SU-DHL-6 (cell line): Measurements from ENCODE around the gene IRF2.

Experiments used
- H2AFZ ChIP-seq: fragments of 200-600 bp; sonication (generic); 2 replicates; pipeline ENCODE4 v1.6.1; 2014; ENCODE audit warnings: low read depth, mild to moderate bottlenecking, moderate library complexity, mixed read lengths, antibody characterized with exemption, low read length; ENCODE audit not compliant: severe bottlenecking
- H3F3A ChIP-seq: fragments of 200-600 bp; shearing (Covaris generic); 2 replicates; pipeline ENCODE4 v1.6.0; 2016; ENCODE audit warnings: antibody characterized with exemption, mild to moderate bottlenecking; ENCODE audit not compliant: insufficient read depth
- H3K27ac ChIP-seq: fragments of 200-600 bp; sonication (generic); 2 replicates; pipeline ENCODE4 v1.5.1; 2016; ENCODE audit warnings: low read depth, mild to moderate bottlenecking, low read length, moderate library complexity, mixed read lengths
- H3K27me3 ChIP-seq: fragments of 200-600 bp; sonication (generic), shearing (Covaris generic); 2 replicates; pipeline ENCODE4 v1.6.0; 2014; ENCODE audit warnings: mild to moderate bottlenecking, low read length
- H3K36me3 ChIP-seq: fragments of 200-600 bp; sonication (generic); 2 replicates; pipeline ENCODE4 v1.6.1; 2014; ENCODE audit warnings: mild to moderate bottlenecking, low read length, mixed read lengths
- H3K4me2 ChIP-seq: fragments of 300-600, 200-600 bp; shearing (Covaris generic), sonication (generic); 2 replicates; pipeline ENCODE4 v1.6.0; 2014; ENCODE audit warnings: low read length, low read depth, mild to moderate bottlenecking; ENCODE audit not compliant: poor library complexity, severe bottlenecking
- H3K4me3 ChIP-seq: fragments of 200-600 bp; sonication (generic); 2 replicates; pipeline ENCODE4 v1.5.1; 2014; ENCODE audit warnings: antibody characterized with exemption, low read length, mild to moderate bottlenecking, mixed read lengths; ENCODE audit not compliant: insufficient read depth, poor library complexity, severe bottlenecking
- H3K79me2 ChIP-seq: fragments of 200-600 bp; sonication (generic); 2 replicates; pipeline ENCODE4 v1.6.1; 2014; ENCODE audit warnings: mild to moderate bottlenecking, low read length, moderate library complexity; ENCODE audit not compliant: insufficient read depth
- H3K9ac ChIP-seq: fragments of 200-600 bp; sonication (generic); 2 replicates; pipeline ENCODE4 v1.7.0; 2014; ENCODE audit warnings: mild to moderate bottlenecking, low read length
- H3K9me2 ChIP-seq: fragments of 200-600 bp; sonication (generic); replicated peaks from 2 replicates; pipeline ENCODE4 v1.6.1; 2014; ENCODE audit warnings: low read length; ENCODE audit not compliant: insufficient read depth
- H3K9me3 ChIP-seq: fragments of 200-600 bp; sonication (generic); 2 replicates; pipeline ENCODE4 v1.6.1; 2014; ENCODE audit warnings: low read length, mixed read lengths; ENCODE audit not compliant: insufficient read depth
- H4K20me1 ChIP-seq: fragments of 200-600 bp; sonication (generic); 2 replicates; pipeline ENCODE4 v1.6.1; 2014; ENCODE audit warnings: low read depth, mild to moderate bottlenecking, antibody characterized with exemption, low read length, moderate library complexity, mixed read lengths
- EZH2phosphoT487 ChIP-seq: fragments of 200-600 bp; sonication (generic), shearing (Covaris generic); conservative IDR thresholded peaks from 2 replicates; pipeline ENCODE4 v1.6.1; 2018; ENCODE audit warnings: mild to moderate bottlenecking, antibody characterized with exemption, low read length, moderate library complexity, mixed read lengths
- TF ChIP-seq, protein P1 (sequence below): fragments of 200-600 bp; sonication (generic); IDR thresholded peaks from one replicate; pipeline ENCODE4 v1.5.1; 2017; ENCODE audit warnings: antibody characterized with exemption, mild to moderate bottlenecking, low read length, moderate library complexity; ENCODE audit not compliant: insufficient read depth, poor library complexity, severe bottlenecking

The IRF2 gene

GRCh38 chr4:184513802-184514120 is 39.4 kb upstream of the IRF2 start:
- Histone ChIP-seq H3K36me3 (no peaks in the 10 kb centered on the region), H3K4me2 (no peak overlapping the region), H3K4me3 (no peak overlapping the region), H3K27me3 (no peaks in the 10 kb centered on the region), H2AFZ (no peak overlapping the region), H3F3A (no peaks in the 10 kb centered on the region), H4K20me1 (no peaks in the 10 kb centered on the region), H3K9ac (no peak overlapping the region), H3K9me3 (no peaks in the 10 kb centered on the region), H3K27ac (no peak overlapping the region), H3K9me2 (no peaks in the 10 kb centered on the region), H3K79me2 (no peaks in the 10 kb centered on the region)
- no peak for TF ChIP-seq EZH2phosphoT487
- TF ChIP-seq, protein P1, sequence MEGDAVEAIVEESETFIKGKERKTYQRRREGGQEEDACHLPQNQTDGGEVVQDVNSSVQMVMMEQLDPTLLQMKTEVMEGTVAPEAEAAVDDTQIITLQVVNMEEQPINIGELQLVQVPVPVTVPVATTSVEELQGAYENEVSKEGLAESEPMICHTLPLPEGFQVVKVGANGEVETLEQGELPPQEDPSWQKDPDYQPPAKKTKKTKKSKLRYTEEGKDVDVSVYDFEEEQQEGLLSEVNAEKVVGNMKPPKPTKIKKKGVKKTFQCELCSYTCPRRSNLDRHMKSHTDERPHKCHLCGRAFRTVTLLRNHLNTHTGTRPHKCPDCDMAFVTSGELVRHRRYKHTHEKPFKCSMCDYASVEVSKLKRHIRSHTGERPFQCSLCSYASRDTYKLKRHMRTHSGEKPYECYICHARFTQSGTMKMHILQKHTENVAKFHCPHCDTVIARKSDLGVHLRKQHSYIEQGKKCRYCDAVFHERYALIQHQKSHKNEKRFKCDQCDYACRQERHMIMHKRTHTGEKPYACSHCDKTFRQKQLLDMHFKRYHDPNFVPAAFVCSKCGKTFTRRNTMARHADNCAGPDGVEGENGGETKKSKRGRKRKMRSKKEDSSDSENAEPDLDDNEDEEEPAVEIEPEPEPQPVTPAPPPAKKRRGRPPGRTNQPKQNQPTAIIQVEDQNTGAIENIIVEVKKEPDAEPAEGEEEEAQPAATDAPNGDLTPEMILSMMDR, result no peak

DNA sequence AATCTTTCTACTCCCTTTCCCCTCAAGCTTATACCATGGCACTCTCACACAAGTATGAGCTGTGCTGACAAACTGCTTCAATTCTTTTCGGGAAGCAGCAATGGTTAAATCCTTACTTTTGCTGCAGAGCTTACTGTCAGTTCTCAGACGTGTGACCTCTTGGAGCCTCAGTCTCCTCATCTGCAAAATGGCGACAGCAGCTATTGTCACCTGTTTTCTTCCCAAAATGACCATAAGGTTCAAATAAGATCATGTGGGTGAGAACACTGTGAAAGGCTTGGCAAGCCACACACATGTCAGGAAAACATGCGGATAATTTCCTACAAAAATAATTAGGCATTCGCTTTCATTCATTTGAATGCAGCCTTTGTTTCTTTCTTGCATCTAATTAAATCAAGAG is 36.8 kb upstream of the IRF2 start:
- Histone ChIP-seq H3K9me3 (no peaks in the 10 kb centered on the region), H3K36me3 (no peaks in the 10 kb centered on the region), H4K20me1 (no peaks in the 10 kb centered on the region), H3K9me2 (no peaks in the 10 kb centered on the region), H3K27me3 (no peaks in the 10 kb centered on the region), H3K27ac (no peak overlapping the region), H3F3A (no peaks in the 10 kb centered on the region), H2AFZ (no peak overlapping the region), H3K4me2 (no peak overlapping the region), H3K4me3 (no peak overlapping the region), H3K9ac (no peak overlapping the region), H3K79me2 (no peaks in the 10 kb centered on the region)
- TF ChIP-seq, protein P1, result no peak

GRCh38 chr4:184510401-184510800 is 36.1 kb upstream of the IRF2 start:
- Histone ChIP-seq H3K27ac (no peak overlapping the region), H3K9ac (no peak overlapping the region), H3F3A (no peaks in the 10 kb centered on the region), H2AFZ (no peak overlapping the region), H3K4me3 (no peak overlapping the region), H3K36me3 (no peaks in the 10 kb centered on the region), H3K9me2 (no peaks in the 10 kb centered on the region), H3K4me2 (no peak overlapping the region), H4K20me1 (no peaks in the 10 kb centered on the region), H3K9me3 (no peaks in the 10 kb centered on the region), H3K27me3 (no peaks in the 10 kb centered on the region), H3K79me2 (no peaks in the 10 kb centered on the region)
- TF ChIP-seq, protein P1, result no peak
- no peak for TF ChIP-seq EZH2phosphoT487
